ENCODE data around the gene LRRTM4.

GRCh38 chr2:77522888-77523287 is 712 bp upstream of the LRRTM4 start:
- TF ChIP-seq POLR2AphosphoS5 (IDR thresholded peaks at IDR 0.05; ENCODE audit: low read depth, low read length) (no peak), TAF1 (IDR thresholded peaks at IDR 0.05; ENCODE audit: low read depth, low read length) (no peak), POU2F2 (IDR thresholded peaks at IDR 0.05; ENCODE audit: low read depth, low read length) (no peak)

All from GM12891 (cell line).